HG03521 (cell line): ENCODE data around the gene B4GALT3.

Source experiments
- ATAC-seq: cut with Tn5 transposase; IDR thresholded peaks from one replicate; pipeline ENCODE4 v1.9.1; 2021; ENCODE audit warnings: mild to moderate bottlenecking, moderate library complexity; ENCODE audit not compliant: unreplicated experiment

Gene B4GALT3

GRCh38 chr1:161188381-161188780, 11.1 kb upstream of the B4GALT3 start:
- ATAC-seq = no peak

GRCh38 chr1:161187311-161187710, 10.0 kb upstream of the B4GALT3 start:
- no peak for ATAC-seq

GRCh38 chr1:161185732-161186311, 8.5 kb upstream of the B4GALT3 start:
- peak; percentile 15 for ATAC-seq

- ATAC-seq = peak; percentile 52
Measured at GRCh38 chr1:161185282-161185682, 8.0 kb upstream of the B4GALT3 start.

- peak; percentile 47 for ATAC-seq
Measured at GRCh38 chr1:161182214-161182613, 4.9 kb upstream of the B4GALT3 start.

- no peak for ATAC-seq
Measured at GRCh38 chr1:161180639-161181038, 3.3 kb upstream of the B4GALT3 start.

- ATAC-seq = no peak
Measured at GRCh38 chr1:161179698-161180097, 2.4 kb upstream of the B4GALT3 start.

GRCh38 chr1:161177936-161178244, 583 bp upstream of the B4GALT3 start:
- ATAC-seq = no peak

- no peak for ATAC-seq
Measured at GRCh38 chr1:161176468-161177111, 717 bp downstream of the B4GALT3 start.

- ATAC-seq = no peak
Measured at GRCh38 chr1:161175771-161176453, 1.4 kb downstream of the B4GALT3 start.

GRCh38 chr1:161174911-161175310, 2.4 kb downstream of the B4GALT3 start:
- no peak for ATAC-seq

GRCh38 chr1:161173711-161174110, 3.6 kb downstream of the B4GALT3 start:
- no peak for ATAC-seq

GRCh38 chr1:161172776-161173376, 4.4 kb downstream of the B4GALT3 start:
- ATAC-seq = no peak

GRCh38 chr1:161172349-161172748, 5.0 kb downstream of the B4GALT3 start:
- ATAC-seq = no peak

GRCh38 chr1:161171696-161172095, 5.6 kb downstream of the B4GALT3 start:
- no peak for ATAC-seq

- ATAC-seq = no peak
Measured at GRCh38 chr1:161171191-161171590, 6.1 kb downstream of the B4GALT3 start.

- no peak for ATAC-seq
Measured at GRCh38 chr1:161168906-161169305, 8.4 kb downstream of the B4GALT3 start.

- no peak for ATAC-seq
Measured at GRCh38 chr1:161166669-161167548, 10.4 kb downstream of the B4GALT3 start.

- peak; percentile 83 for ATAC-seq
Measured at GRCh38 chr1:161165742-161166668, 11.3 kb downstream of the B4GALT3 start, which contains the start of gene PPOX. PPOX (plus strand) TSS chr1:161166426; CDS start chr1:161166848, 422 bp downstream.
